SK-N-DZ (cell line): Measurements from ENCODE around the gene CCDC60. TPM values are rescaled to one million over a fixed set of nuclear protein-coding genes. Genes with fewer than 3 reads are reported as not detected.
A peak's percentile ranks its signal among the peaks of the same experiment; 100 is the strongest.

Experiments
- DNase-seq: peaks from one replicate; pipeline ENCODE4 v3.0.0-alpha.2; 2015; ENCODE audit warnings: low spot score
- polyA plus RNA-seq, 2 experiments: library from polyadenylated mRNA; depleted of rRNA; stranded (reverse); fragments of >200 nt; gene quantifications; 2 replicates each; pipeline ENCODE4 v1.2.3, GENCODE V29; 2014

The CCDC60 gene, protein sequence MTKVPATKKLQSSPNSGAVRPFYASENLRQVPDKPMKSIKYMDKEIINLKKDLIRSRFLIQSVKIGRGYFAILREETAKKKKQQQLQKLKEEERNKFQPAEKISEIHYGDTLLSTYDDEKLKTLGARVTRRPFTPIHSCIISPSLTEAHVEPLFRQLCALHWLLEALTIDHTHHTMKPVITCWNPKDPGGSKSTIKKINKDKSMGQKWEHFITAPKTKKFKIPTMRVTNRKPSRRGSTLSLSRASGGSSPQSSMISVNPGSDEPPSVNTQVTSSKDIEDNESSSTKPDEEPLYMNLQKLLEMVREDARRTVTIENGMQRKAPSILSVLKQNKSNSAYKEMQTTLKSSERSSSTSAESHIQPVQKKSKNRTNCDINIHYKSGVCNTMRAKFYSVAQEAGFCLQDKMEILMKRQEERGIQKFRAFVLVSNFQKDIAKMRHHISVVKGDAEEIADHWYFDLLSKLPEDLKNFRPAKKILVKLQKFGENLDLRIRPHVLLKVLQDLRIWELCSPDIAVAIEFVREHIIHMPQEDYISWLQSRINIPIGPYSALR
- not detected in 2 replicates for polyA plus RNA-seq (2014; cell fraction: cytosol; rRNA removed)
- polyA plus RNA-seq (2014; cell fraction: nucleus; rRNA removed): not detected in 2 replicates

DNA sequence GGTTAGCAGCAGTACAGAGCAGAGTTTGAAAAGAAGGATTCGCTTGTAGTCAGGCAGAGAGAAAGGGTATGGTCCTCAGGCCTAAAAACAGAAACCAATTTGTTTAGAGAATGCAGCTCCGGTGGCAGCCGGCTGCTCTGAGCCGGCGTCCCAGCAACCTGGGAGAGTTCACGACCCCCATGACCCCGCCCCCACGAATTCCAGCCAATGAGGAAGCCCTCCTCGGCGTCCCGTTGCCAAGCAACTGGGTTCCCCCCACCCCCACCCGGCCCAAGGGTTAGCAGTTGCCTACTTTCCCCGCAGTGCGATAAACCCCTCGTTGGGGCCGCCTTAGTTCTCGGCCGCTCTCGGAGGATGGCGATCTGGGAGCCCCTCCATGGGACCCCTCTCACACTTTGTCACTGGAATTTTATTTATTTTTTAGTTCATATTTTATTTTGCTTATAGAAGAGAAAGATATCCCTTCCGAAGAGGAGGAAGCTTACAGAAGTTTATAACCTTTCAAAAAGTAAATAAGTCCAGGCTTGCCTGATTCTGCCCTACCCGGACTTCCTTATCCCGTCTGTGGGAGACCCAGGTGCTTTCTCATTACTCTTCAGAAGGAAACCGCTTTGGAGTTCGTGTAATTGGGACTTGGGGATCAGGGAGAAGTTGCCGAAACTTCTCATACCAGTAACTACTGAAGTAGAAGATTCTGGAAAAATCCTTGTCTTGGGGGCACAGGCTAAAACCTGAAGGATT, at the start of gene CCDC60:
CCDC60 (plus strand) TSS at position 300 of the 741 bp plus-strand sequence. CDS start 448 bp downstream, outside the sequence.
- no peak for DNase-seq

GRCh38 chr12:119288576-119288975, 46.0 kb upstream of the CCDC60 start:
- DNase-seq: peak; percentile 96

- no peak for DNase-seq
These were observed 41.5 kb upstream of the CCDC60 start for GRCh38 chr12:119292893-119293630.

- DNase-seq: no peak
These were observed 40.3 kb upstream of the CCDC60 start for GRCh38 chr12:119294211-119294610.

- no peak for DNase-seq
These were observed 38.0 kb upstream of the CCDC60 start for GRCh38 chr12:119296535-119296934.

- DNase-seq: no peak
These were observed 35.4 kb upstream of the CCDC60 start for GRCh38 chr12:119299130-119299529.

GRCh38 chr12:119301379-119301778, 33.1 kb upstream of the CCDC60 start:
- no peak for DNase-seq

DNA sequence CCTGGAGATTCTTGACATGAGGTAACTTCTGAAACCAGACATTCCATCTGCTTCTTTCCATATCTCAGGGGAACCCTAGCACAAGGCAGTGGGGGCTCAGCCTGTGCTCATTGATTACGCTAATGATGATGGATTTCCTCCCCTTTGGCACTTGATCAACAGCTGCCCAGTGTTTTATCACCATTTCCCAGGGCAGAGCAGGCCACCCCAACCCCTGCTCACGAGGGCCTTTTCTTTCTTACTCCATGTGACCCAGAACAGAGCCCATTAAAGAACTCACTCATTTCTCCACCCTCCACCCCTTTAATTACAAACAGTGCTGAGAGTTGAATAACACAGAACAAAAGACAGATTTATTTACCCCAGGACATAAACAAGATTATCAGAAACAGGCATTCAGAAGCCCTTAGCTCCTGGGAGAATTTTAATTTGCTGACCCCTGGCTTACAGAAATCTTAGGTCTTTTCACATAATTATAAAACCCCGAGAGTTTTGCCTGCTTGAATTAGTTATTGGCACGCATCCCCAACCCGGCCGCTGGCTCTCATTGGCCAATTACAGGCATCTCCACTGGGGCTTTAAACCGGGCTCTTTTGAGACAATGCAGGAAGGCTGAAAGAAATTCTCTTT, 32.0 kb upstream of the CCDC60 start:
- peak; percentile 67 for DNase-seq

DNA sequence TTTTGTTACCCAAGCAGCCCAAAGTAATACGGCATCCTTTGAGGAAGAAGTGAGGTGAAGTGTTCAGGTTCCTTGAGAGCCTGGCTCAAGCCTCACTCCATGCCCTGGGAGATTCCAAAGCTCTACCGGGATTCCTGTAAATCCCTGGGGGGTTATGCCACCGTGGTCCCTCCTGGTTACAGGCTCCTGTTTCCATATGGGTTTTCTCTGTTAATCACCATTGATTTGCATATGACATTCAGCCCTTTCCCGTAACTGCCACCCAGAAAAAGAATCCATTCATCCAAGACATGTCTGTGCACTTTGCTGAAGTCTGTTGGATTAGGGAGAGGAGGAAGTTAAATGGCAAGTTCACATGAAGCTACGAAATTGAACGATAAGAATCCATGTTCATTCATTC, 27.9 kb upstream of the CCDC60 start:
- no peak for DNase-seq

- DNase-seq: no peak
These were observed 26.8 kb upstream of the CCDC60 start for GRCh38 chr12:119307747-119308146.

DNA sequence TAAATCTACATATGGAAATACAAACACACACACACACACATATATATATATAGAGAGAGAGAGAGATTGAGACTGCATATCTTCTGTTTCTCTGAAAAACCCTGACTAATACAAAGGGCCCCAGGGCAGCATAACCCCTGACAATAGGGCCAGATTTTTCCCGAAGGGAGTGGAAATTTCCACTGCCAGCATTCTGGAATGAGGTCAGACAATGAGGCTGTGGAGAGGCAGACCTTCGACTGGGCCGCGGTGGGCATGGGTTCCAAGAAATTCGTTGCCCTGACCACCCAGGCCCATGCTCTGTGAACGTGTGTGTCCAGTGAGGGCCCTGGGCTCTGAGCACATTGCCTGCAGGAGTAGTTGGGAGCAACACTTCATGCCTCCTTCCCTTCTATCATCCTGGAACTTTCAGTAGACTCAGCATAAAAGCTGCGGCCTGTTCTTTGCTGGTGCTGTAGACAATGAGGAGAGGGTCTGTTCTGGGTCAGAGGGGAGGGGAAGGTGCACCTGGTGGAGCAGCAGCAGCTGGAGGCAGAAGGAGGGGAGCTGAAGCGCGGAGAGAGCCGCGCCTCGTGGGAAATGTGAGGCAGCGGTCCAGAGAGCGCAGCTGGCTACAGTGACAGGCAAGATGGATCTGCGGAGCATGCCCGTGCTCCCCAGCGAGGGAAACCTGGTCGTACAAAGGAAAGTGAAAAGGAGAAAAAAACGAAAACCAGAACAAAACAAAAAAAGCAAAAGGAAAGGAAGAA, 25.6 kb upstream of the CCDC60 start:
- peak; percentile 75 for DNase-seq

DNA sequence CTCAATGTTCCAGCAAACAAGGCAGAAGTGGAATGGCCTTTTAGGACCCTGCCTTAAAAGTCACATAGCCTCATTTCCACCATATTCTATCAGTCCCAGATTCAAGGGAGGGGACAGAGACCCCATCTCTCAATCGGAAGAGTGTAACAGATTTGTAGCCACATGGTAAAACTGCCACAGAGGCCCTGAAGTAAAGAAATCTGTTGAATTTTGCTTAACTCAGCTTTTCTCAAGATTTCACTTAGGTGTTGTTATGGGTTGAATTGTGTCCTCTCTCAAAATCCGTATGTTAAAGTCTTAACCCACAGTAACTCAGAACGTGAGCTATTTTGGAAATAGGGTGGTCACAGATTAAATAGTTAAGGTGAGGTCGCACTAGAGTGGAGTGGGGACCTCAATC, 22.7 kb upstream of the CCDC60 start:
- no peak for DNase-seq

DNA sequence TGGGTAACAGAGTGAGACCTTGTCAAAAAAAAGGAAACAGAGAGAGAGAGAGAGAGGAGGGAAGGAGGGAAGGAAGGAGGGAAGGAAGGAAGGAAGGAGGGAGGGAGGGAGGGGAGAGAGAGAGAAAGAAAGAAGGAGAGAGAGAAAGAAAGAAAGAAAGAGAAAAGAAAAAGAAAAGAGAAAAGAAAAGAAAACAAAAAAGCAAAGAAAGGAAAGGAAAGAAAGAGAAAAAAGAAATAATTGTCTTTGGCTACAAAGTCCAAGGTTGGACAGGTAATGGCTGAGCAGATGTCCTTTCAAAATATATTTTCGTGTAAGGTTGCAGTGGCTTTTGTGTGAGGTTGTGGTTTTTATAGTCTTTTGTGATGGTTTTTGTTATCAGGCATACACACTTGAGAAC, 21.6 kb upstream of the CCDC60 start:
- DNase-seq: no peak

- DNase-seq: no peak
These were observed 20.2 kb upstream of the CCDC60 start for GRCh38 chr12:119314290-119314689.

- DNase-seq: no peak
These were observed 14.9 kb upstream of the CCDC60 start for GRCh38 chr12:119319638-119320037.

- DNase-seq: no peak
These were observed 13.9 kb upstream of the CCDC60 start for GRCh38 chr12:119320678-119321077.

DNA sequence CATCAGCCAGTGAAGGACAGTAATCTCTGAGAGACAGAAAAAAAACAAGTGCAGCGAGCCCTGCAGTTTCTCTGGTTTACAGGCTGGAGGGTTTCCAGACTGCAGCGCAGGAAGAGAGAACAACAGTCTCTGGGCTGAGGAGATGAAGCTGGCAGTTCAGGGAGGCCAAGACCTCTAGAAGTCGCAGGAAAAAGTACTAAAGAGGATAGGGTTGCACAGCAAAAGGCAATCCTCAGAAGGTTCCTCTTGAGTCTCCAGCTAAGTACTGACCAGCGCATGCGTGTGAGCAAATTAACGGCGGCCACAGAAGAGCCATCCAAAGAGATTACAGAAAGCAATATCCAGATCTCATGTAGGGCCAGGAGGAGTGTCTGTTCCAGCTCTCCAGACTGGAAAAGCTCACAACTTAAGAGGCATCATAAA, 12.2 kb upstream of the CCDC60 start:
- DNase-seq: peak; percentile 74

DNA sequence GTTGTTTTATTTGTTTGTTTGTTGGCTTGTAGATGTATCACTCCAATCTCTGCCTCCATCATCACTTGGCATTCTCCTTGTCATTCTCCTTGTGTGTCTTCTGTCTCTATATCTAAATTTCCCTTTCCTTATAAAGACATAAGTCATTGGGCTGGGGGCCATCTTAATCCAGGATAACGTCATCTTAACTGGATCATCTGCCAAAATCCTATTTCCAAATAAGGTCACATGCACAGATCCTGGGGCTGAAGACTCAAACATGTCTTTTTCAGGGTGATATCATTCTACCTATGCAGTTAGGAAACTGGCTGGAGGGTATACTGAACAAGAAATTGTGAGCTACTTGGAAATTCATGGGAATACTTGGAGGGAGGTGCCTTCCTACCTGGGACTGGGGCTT, 8.7 kb upstream of the CCDC60 start:
- no peak for DNase-seq

GRCh38 chr12:119326341-119326740, 8.2 kb upstream of the CCDC60 start:
- no peak for DNase-seq

- DNase-seq: no peak
These were observed 7.1 kb upstream of the CCDC60 start for GRCh38 chr12:119327471-119327870.
